Erythroblast (primary cell): ENCODE data around the gene MYOD1.

Experiments
- DNase-seq, 2 experiments: peaks; one replicate each; lab custom pipeline; 2025; lab: John Stamatoyannopoulos, UW
- GATA1 ChIP-seq: IDR thresholded peaks from 2 replicates; pipeline ENCODE4 v1.6.1; 2011; ENCODE audit warnings: low read depth, mild to moderate bottlenecking, control low read depth, low read length, moderate library complexity
- POLR2A ChIP-seq: IDR thresholded peaks from 2 replicates; pipeline ENCODE4 v1.6.1; 2011; ENCODE audit warnings: mild to moderate bottlenecking, low read length

The MYOD1 gene

DNA sequence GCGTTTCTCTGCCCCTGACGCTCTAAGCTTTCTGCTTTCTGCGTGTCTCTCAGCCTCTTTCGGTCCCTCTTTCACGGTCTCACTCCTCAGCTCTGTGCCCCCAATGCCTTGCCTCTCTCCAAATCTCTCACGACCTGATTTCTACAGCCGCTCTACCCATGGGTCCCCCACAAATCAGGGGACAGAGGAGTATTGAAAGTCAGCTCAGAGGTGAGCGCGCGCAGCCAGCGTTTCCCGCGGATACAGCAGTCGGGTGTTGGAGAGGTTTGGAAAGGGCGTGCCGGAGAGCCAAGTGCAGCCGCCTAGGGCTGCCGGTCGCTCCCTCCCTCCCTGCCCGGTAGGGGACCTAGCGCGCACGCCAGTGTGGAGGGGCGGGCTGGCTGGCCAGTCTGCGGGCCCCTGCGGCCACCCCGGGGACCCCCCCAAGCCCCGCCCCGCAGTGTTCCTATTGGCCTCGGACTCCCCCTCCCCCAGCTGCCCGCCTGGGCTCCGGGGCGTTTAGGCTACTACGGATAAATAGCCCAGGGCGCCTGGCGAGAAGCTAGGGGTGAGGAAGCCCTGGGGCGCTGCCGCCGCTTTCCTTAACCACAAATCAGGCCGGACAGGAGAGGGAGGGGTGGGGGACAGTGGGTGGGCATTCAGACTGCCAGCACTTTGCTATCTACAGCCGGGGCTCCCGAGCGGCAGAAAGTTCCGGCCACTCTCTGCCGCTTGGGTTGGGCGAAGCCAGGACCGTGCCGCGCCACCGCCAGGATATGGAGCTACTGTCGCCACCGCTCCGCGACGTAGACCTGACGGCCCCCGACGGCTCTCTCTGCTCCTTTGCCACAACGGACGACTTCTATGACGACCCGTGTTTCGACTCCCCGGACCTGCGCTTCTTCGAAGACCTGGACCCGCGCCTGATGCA, at the start of gene MYOD1:
Gene MYOD1 (plus strand): TSS at position 544 of the 910 bp plus-strand sequence. CDS start 212 bp downstream, at position 756.
- TF ChIP-seq POLR2A (no peak), GATA1 (no peak)
- DNase-seq: peak in 1 of 2 experiments; percentile 11

GRCh38 chr11:17672469-17672868, 46.9 kb upstream of the MYOD1 start:
- TF ChIP-seq GATA1 (no peak), POLR2A (no peak)
- DNase-seq: no peak

DNA sequence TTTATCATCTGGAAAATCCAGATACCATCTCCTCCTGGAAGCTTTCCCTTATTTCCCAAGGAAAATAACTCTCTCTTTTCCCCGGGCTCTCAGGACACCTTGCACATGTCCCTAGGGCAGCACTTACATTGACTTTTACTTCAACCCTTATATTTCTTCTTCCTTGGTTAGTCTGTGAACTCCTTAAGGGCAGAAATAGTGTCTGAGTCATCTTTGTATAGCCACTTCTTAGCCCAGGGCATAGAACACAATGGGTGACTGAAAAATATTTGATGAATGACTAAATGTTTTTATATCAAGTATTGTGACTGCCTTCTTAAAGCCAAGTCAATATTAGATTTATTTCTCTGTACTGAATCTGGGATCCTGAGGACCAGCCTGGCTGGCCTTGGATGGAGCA, 45.4 kb upstream of the MYOD1 start:
- DNase-seq: no peak
- no peak for TF ChIP-seq POLR2A
- no peak for TF ChIP-seq GATA1

- TF ChIP-seq POLR2A (no peak), GATA1 (no peak)
- no peak for DNase-seq
Observed at GRCh38 chr11:17682848-17683247, 36.5 kb upstream of the MYOD1 start.

DNA sequence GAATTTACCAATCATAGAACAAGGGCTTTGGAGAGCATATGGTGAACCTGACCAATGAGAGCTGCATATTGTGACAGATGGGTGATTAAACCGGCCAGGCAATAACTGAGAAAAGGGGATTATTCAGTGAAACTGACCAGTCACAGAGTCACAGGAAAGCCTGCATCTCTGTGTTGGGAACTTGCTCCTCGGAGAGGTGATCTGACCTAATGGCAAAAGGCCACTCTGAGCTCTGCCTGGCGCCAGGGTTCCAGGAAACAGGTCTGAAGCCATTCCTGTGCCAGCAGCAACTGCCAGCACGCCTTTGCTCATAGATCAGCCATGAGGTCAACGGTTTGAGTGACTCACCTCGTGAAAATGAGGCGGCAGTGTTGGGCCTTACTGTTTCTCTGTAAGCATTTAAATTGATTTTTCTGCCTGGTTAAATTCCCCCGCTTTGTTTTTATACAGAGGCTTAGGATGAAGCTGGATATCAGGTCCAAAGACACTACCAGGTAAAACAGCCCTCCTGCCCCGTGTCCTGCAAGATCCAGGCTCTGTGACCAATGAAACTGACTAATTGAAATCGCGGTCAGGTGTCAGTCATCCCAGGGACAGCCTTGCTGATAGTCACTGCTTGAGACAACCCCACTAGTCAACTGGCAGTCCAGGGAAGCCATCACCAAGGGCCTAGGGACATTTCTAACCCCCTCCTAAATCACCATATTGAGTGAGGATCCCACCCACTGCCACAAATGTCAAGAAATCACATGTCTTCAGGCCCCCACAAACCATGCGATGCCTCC, 35.8 kb upstream of the MYOD1 start:
- no peak for TF ChIP-seq POLR2A
- TF ChIP-seq GATA1: no peak
- DNase-seq: no peak

- no peak for DNase-seq
- no peak for TF ChIP-seq POLR2A
- no peak for TF ChIP-seq GATA1
Observed at GRCh38 chr11:17684550-17684949, 34.8 kb upstream of the MYOD1 start.

- no peak for TF ChIP-seq POLR2A
- no peak for TF ChIP-seq GATA1
- DNase-seq: no peak
Observed at GRCh38 chr11:17686231-17686980, 33.0 kb upstream of the MYOD1 start.

DNA sequence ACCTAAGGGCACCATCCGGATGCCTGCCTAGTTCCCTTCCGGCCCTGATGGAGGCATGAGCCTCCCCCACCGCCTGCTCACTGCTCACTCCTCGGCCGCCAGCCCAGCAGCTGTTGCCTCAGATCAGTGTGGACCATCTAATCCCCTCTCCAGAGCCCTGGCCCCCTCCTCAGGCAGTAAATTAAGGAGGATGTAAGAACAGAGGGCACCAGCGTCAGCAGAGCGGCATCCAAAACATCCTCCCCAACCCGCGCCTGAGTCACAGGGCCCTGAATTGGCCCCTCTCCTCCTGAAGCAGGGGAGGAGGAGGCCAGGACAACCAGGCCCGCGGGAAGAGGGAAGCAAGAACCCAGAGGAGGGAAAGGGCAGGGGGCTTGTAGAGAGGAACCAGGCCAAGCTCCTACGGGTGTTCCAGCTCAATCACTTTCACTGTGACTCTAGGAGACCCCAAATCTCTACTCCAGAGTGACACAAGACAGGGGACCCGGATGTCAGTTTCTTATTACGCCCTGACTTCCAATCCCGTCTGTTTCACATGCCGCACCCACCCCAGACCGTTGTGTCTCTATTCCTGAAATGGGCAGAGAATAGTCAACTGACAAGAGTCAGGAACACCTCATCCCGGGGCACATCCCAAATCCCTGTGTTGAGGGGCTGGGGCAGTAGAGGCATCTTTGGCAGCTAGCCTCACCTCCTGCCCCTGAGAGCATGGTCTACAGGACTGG, 31.3 kb upstream of the MYOD1 start:
- no peak for DNase-seq
- TF ChIP-seq POLR2A: no peak
- no peak for TF ChIP-seq GATA1

DNA sequence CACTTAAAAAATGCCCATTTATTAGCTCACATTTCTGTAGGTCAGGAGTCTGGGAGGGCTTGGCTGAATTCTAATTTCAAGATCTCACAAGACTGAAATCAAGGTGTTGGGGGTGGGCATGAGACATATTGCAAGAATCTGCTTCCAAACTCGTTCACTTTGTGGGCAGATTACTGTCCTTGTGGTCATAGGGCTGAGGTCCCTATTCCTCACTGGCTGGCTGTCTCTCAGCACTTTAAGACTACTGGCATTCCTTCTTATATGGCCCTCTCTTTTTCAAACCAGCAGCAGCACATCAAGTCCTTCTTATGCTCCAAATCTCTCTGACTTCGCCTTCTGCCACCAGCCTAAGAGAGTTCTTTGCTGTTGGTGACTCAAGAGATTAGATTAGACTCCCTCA, 27.8 kb upstream of the MYOD1 start:
- no peak for TF ChIP-seq POLR2A
- TF ChIP-seq GATA1: no peak
- DNase-seq: no peak

- DNase-seq: no peak
- TF ChIP-seq GATA1 (no peak), POLR2A (no peak)
Observed at GRCh38 chr11:17691976-17692375, 27.4 kb upstream of the MYOD1 start.

DNA sequence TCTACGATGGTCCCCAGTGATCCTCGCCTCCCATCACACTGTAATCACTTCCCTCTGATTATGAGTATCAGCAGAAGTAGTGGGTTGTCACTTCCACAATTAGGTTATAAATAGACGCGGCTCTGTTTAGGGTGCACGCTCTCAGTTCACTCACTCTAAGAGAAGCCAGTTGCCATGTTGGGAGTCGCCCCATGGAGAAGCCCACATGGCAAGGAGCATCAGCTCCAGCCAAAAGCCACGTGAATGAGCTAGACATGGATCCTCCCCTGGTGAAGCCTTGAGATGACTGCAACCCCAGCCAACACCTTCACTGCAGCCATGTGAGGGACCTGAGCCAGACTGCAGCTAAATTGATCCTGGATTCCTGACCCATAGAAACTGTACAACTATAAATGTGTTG, 26.4 kb upstream of the MYOD1 start:
- no peak for DNase-seq
- TF ChIP-seq GATA1: no peak
- no peak for TF ChIP-seq POLR2A

- DNase-seq: no peak
- TF ChIP-seq GATA1 (no peak), POLR2A (no peak)
Observed at GRCh38 chr11:17693531-17693930, 25.8 kb upstream of the MYOD1 start.

DNA sequence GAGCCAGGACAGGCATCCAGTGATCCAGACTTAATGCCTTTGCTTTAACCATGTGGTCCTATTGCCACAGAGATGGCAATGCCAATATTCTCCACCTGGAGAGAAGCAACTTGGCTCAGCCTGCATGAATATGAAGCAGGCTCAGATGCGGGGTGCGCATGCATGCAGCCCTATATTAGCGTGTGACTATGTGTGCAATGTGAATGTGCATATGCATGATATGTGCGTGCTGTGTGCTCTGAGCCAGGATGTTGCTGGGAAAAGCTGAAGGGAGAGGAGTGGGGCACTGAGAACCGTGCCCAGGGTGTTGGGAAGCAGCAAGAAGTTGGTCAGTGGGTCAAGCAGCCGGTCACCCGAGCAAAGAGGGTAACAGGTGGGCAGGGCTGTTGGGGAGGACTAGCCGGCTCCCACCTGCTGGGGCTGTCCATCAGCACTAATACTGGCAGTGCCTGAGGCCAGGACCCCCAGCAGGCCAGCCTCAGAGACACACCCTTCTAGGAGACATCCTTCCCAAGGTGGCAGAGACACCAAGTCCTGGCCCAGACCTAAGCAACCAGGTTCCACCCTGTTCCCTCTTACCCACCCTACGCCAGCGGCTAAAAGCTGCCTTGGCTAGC, 24.8 kb upstream of the MYOD1 start:
- no peak for DNase-seq
- TF ChIP-seq GATA1 (no peak), POLR2A (no peak)
